ENCODE data around the gene CTU1. TPM values are rescaled to one million over a fixed set of nuclear protein-coding genes. Genes with fewer than 3 reads are reported as not detected.

The CTU1 gene
- total RNA-seq, 2 donors from 2014 or later = 18.7 to 21.4 TPM

GRCh38 chr19:51125421-51126075 is 17.3 kb upstream of the CTU1 start:
- no peak overlapping the region for H3K27ac ChIP-seq
- 89% methylated on average over 15 of the region's 16 CpGs for WGBS
- DNase-seq (ENCODE audit: low spot score) = no peak

GRCh38 chr19:51124729-51125128 is 16.5 kb upstream of the CTU1 start, which contains the start of gene SIGLEC9:
Gene SIGLEC9, plus strand, starts transcription at chr19:51124906. Its CDS starts 69 bp downstream, at chr19:51124975.
- intact Hi-C loops (cut with DNase I) = no loop called here
- Histone ChIP-seq H3K4me1 (replicated peaks) (no peaks in the 10 kb centered on the region), H3K36me3 (no peaks in the 10 kb centered on the region), H3K27ac (no peak within 1 kb of the TSS), H3K27me3 (replicated peaks; ENCODE audit: insufficient read depth) (peaks cover 2% of the 10 kb centered on the region), H3K4me3 (no peak within 1 kb of the TSS), H3K9me3 (no peaks in the 10 kb centered on the region)
- TF ChIP-seq POLR2AphosphoS5 (IDR thresholded peaks at IDR 0.05) = no peak
- no peak for TF ChIP-seq POLR2A (IDR thresholded peaks at IDR 0.05)
- TF ChIP-seq, protein P1, sequence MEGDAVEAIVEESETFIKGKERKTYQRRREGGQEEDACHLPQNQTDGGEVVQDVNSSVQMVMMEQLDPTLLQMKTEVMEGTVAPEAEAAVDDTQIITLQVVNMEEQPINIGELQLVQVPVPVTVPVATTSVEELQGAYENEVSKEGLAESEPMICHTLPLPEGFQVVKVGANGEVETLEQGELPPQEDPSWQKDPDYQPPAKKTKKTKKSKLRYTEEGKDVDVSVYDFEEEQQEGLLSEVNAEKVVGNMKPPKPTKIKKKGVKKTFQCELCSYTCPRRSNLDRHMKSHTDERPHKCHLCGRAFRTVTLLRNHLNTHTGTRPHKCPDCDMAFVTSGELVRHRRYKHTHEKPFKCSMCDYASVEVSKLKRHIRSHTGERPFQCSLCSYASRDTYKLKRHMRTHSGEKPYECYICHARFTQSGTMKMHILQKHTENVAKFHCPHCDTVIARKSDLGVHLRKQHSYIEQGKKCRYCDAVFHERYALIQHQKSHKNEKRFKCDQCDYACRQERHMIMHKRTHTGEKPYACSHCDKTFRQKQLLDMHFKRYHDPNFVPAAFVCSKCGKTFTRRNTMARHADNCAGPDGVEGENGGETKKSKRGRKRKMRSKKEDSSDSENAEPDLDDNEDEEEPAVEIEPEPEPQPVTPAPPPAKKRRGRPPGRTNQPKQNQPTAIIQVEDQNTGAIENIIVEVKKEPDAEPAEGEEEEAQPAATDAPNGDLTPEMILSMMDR (IDR thresholded peaks at IDR 0.05) = no peak
- 64% methylated on average over 14 of the region's 14 CpGs for WGBS
- DNase-seq (ENCODE audit: low spot score) = no peak

More at GRCh38 chr19:51125421-51126075, 17.3 kb upstream of the CTU1 start:
- Histone ChIP-seq H3K9me3 (no peaks in the 10 kb centered on the region), H3K36me3 (no peaks in the 10 kb centered on the region), H3K4me3 (no peak overlapping the region), H3K4me1 (replicated peaks) (no peaks in the 10 kb centered on the region), H3K27me3 (replicated peaks; ENCODE audit: insufficient read depth) (peaks cover 2% of the 10 kb centered on the region)
- no peak for TF ChIP-seq POLR2AphosphoS5 (IDR thresholded peaks at IDR 0.05)
- no peak for TF ChIP-seq POLR2A (IDR thresholded peaks at IDR 0.05)
- TF ChIP-seq, protein P1 (IDR thresholded peaks at IDR 0.05) = no peak
- intact Hi-C loops (cut with DNase I) = no loop called here

DNA sequence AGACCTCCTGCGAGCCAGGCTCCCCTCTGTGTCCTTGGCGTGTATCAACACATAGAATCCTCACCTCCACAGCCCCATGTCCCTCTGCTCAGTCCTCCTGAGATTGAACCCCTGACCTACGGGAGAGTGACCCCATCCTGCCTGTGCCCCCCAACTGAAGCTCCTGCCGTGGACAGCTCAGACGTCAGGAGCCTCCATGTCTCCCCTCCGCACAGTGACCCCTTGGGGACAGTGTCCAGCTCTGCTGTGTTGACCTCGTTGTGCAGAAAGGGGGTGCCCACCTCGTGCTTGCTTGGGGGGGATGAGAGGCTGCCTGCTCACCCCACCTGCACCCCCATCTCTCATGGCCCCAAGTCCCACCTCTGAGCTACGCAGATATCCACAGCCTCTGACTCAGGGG is 16.0 kb upstream of the CTU1 start:
- Histone ChIP-seq H3K4me3 (no peak overlapping the region), H3K27ac (no peak overlapping the region), H3K36me3 (no peaks in the 10 kb centered on the region), H3K9me3 (no peaks in the 10 kb centered on the region), H3K4me1 (replicated peaks) (no peaks in the 10 kb centered on the region), H3K27me3 (replicated peaks; ENCODE audit: insufficient read depth) (peaks cover 2% of the 10 kb centered on the region)
- intact Hi-C loops (cut with DNase I) = no loop called here
- WGBS = 84% methylated on average over 9 of the region's 9 CpGs
- no peak for DNase-seq (ENCODE audit: low spot score)
- TF ChIP-seq POLR2AphosphoS5 (IDR thresholded peaks at IDR 0.05) (no peak), POLR2A (IDR thresholded peaks at IDR 0.05) (no peak)
- TF ChIP-seq, protein P1 (IDR thresholded peaks at IDR 0.05) = no peak

DNA sequence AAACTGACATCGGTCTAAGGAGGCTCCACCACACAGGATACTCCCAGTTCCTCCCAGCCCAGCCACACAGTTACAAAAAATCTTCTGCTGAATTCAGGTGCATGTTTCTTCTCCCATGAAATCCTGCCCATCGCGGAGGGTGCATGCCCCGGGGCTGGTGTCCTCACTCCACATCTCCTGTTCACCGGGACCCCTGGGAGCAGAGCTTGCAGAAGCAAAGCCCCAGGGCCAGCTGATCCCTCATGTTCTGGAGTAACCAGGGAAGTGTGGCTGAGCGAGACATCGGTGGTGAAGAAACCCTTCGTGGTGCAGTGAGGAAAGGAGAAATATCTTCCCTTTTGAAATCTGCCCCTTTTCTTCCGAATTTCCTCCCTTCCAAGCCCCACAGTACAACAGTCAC is 15.6 kb upstream of the CTU1 start:
- no peaks in the 10 kb centered on the region for H3K9me3 ChIP-seq
- TF ChIP-seq POLR2AphosphoS5 (IDR thresholded peaks at IDR 0.05) = no peak
- TF ChIP-seq, protein P1 (IDR thresholded peaks at IDR 0.05) = no peak
- H3K4me1 ChIP-seq (replicated peaks) = no peaks in the 10 kb centered on the region
- intact Hi-C loops (cut with DNase I) = no loop called here
- 74% methylated on average over 9 of the region's 9 CpGs for WGBS
- no peak overlapping the region for H3K4me3 ChIP-seq
- peaks cover 2% of the 10 kb centered on the region for H3K27me3 ChIP-seq (replicated peaks; ENCODE audit: insufficient read depth)
- no peaks in the 10 kb centered on the region for H3K36me3 ChIP-seq
- no peak for DNase-seq (ENCODE audit: low spot score)
- no peak overlapping the region for H3K27ac ChIP-seq

DNA sequence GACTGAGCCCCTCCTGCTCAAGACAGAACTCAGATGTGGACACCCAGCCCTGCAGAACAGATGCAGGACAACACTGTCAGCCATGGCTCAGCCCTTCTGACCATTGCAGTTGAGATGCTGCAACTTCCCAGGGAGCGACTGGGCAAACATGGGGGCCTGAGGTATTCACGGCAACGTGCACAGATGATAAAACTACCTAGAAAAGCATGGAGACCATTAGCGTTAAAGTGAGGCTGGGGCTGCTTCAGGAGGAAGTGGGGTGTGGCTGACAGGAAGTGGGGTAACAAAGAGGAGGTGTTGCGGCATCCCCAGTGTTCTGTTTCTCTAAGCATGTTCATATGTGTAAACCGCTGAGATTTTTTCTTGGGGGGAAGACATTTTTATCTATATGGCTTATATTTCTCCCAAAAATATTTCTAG is 15.2 kb upstream of the CTU1 start:
- Histone ChIP-seq H3K36me3 (no peaks in the 10 kb centered on the region), H3K4me3 (no peak overlapping the region), H3K4me1 (replicated peaks) (no peaks in the 10 kb centered on the region), H3K9me3 (no peaks in the 10 kb centered on the region), H3K27me3 (replicated peaks; ENCODE audit: insufficient read depth) (peaks cover 2% of the 10 kb centered on the region), H3K27ac (no peak overlapping the region)
- 48% methylated on average over 6 of the region's 6 CpGs for WGBS
- DNase-seq (ENCODE audit: low spot score) = no peak
- intact Hi-C loops (cut with DNase I) = no loop called here
- no peak for TF ChIP-seq POLR2A (IDR thresholded peaks at IDR 0.05)
- TF ChIP-seq POLR2AphosphoS5 (IDR thresholded peaks at IDR 0.05) = no peak
- TF ChIP-seq, protein P1 (IDR thresholded peaks at IDR 0.05) = no peak

Measured in prostate gland (tissue), 2 donors.